ENCODE data around the gene MTRR. TPM values are rescaled to one million over a fixed set of nuclear protein-coding genes. Genes with fewer than 3 reads are reported as not detected.

The MTRR gene
- total and polyA plus RNA-seq, 12 donors: 11.8 to 39.6 (median 29.4) TPM

GRCh38 chr5:7871653-7872052 lies 2.7 kb downstream of the MTRR start:
- no peak for TF ChIP-seq CTCF (IDR thresholded peaks at IDR 0.05)
- no peaks in the 10 kb centered on the region for H3K27me3 ChIP-seq

DNA sequence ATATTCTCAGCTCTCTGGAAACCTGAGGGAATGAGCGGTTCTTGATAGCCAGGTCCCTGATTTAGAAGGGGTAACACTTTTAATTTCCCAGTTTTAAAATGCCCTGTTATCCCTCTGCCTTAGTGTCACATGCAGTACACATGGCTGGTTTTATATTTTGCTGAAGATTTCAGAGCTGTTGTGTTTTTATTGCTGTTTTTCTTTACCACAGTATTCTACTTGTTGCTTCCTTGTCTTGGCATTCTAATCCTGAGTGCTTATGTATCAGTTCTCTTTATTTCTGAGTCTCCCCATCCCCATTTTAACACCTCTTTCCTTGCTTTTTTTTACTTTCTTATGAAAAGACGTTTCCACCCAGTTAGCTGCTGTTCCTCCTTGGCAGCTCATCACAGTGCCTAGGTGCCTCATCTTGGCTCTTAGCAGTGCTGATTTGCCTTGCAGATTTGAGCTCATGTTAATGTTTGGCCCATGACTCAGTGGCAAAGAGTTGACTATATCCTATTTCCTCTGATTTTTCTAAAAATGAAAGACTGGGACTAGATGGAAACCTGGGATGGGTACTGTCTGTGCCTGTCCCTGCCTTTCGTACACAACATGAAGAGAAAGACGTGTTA lies 3.7 kb downstream of the MTRR start:
- WGBS, 2 donors: 70 to 75% methylated on average over 4 of the region's 4 CpGs
- intact Hi-C loops (cut with DNase I): no loop called here
- DNase-seq (no peak), ATAC-seq (no peak)
- Histone ChIP-seq H3K27ac (no peak overlapping the region), H3K9me3 (no peaks in the 10 kb centered on the region), H3K4me1 (peaks cover 2 to 47% (median 22%) of the 10 kb centered on the region in 9 donors), H3K36me3 (peaks cover 0 to 62% (median 18%) of the 10 kb centered on the region in 9 donors), H3K27me3 (no peaks in the 10 kb centered on the region), H3K4me3 (no peak overlapping the region)
- no peak for TF ChIP-seq CTCF (IDR thresholded peaks at IDR 0.05)

More at GRCh38 chr5:7871653-7872052, 2.7 kb downstream of the MTRR start:
- Histone ChIP-seq H3K9me3 (no peaks in the 10 kb centered on the region), H3K4me1 (peaks cover 2 to 51% (median 26%) of the 10 kb centered on the region in 9 donors), H3K27ac (no peak overlapping the region), H3K36me3 (peaks cover 0 to 57% (median 12%) of the 10 kb centered on the region in 9 donors), H3K4me3 (no peak overlapping the region)
- intact Hi-C loops (cut with DNase I): no loop called here
- no peak for DNase-seq
- ATAC-seq: no peak
- WGBS, 2 donors: 74 to 85% methylated on average over 2 of the region's 2 CpGs

GRCh38 chr5:7873216-7873615 lies 4.3 kb downstream of the MTRR start:
- Histone ChIP-seq H3K27ac (no peak overlapping the region), H3K4me1 (peaks cover 2 to 47% (median 18%) of the 10 kb centered on the region in 9 donors), H3K9me3 (no peaks in the 10 kb centered on the region), H3K36me3 (peaks cover 0 to 68% (median 22%) of the 10 kb centered on the region in 9 donors), H3K27me3 (no peaks in the 10 kb centered on the region), H3K4me3 (no peak overlapping the region)
- ATAC-seq: no peak
- intact Hi-C loops (cut with DNase I): no loop called here
- no peak for DNase-seq
- 69 to 83% methylated on average over 9 of the region's 9 CpGs for WGBS, 2 donors
- TF ChIP-seq CTCF (IDR thresholded peaks at IDR 0.05): no peak

DNA sequence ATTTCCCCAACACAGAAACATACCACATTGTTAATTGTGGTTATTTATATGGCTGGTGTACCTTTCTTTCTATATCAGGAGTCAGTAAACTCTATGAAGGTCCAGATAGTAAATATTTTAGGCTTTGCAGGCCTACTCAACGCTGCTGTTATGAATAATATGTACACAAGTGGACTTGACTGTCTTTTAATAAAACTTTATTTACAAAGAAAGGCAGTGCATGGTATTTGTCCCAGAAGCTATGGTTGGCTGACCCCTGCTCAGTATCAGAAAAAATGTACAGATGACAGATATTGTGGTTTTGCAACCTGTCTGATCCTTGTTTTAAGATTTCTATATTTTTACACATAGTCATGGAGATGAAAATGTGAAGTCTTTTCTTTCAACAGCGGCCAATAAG lies 5.7 kb downstream of the MTRR start:
- WGBS, 2 donors: 97 to 99% methylated on average over 2 of the region's 2 CpGs
- intact Hi-C loops (cut with DNase I): no loop called here
- no peak for TF ChIP-seq CTCF (IDR thresholded peaks at IDR 0.05)
- Histone ChIP-seq H3K36me3 (peaks cover 0 to 82% (median 32%) of the 10 kb centered on the region in 9 donors), H3K27ac (no peak overlapping the region), H3K9me3 (no peaks in the 10 kb centered on the region), H3K4me3 (no peak overlapping the region), H3K27me3 (no peaks in the 10 kb centered on the region), H3K4me1 (peaks cover 2 to 57% (median 20%) of the 10 kb centered on the region in 9 donors)
- no peak for DNase-seq
- ATAC-seq: no peak
